Mesenchymal stem cell (in vitro differentiated cells and primary cell): ENCODE data around the gene MISP3. TPM values are rescaled to one million over a fixed set of nuclear protein-coding genes. Genes with fewer than 3 reads are reported as not detected.
"Not testable (repeated sequence)": the region's sequence is repeated elsewhere in the genome, so short reads cannot be mapped to it uniquely, and the experiment has no call there.

Experiments used
- DNase-seq: peaks from one replicate; pipeline ENCODE4 v3.0.0-alpha.2; 2013
- H2AFZ ChIP-seq: one replicate; pipeline ENCODE4 v1.6.1; 2013; ENCODE audit warnings: low read depth, mild to moderate bottlenecking, control low read depth, inconsistent platforms, low read length, moderate library complexity
- H2AK5ac ChIP-seq: 2 replicates; pipeline ENCODE4 v1.6.1; 2013; ENCODE audit warnings: low read length, moderate library complexity, mild to moderate bottlenecking, inconsistent platforms; ENCODE audit not compliant: severe bottlenecking
- H2BK120ac ChIP-seq: one replicate; pipeline ENCODE4 v1.6.1; 2013; ENCODE audit warnings: low read depth, mild to moderate bottlenecking, inconsistent platforms, low read length, moderate library complexity
- H2BK12ac ChIP-seq, 2 experiments: one replicate each; pipeline ENCODE4 v1.6.1; 2013; ENCODE audit warnings: inconsistent platforms in 2 of 2, low read length in 2 of 2, mild to moderate bottlenecking in 2 of 2, moderate library complexity in 2 of 2, control low read depth in 1 of 2
- H2BK15ac ChIP-seq: one replicate; pipeline ENCODE4 v1.6.1; 2013; ENCODE audit warnings: mild to moderate bottlenecking, low read depth, inconsistent platforms; ENCODE audit not compliant: poor library complexity, severe bottlenecking
- H2BK5ac ChIP-seq: 2 replicates; pipeline ENCODE4 v1.6.1; 2013; ENCODE audit warnings: low read depth, mild to moderate bottlenecking, low read length, control low read depth, inconsistent platforms; ENCODE audit not compliant: poor library complexity, severe bottlenecking
- H3K14ac ChIP-seq, 2 experiments: one replicate each; pipeline ENCODE4 v1.6.1; 2013; ENCODE audit warnings: inconsistent platforms in 2 of 2, low read length in 2 of 2, control low read depth in 1 of 2, mild to moderate bottlenecking in 1 of 2, moderate library complexity in 1 of 2
- H3K18ac ChIP-seq, 2 experiments: one replicate each; pipeline ENCODE4 v1.6.1; 2013; ENCODE audit warnings: inconsistent platforms in 2 of 2, low read length in 2 of 2, control low read depth in 1 of 2, low read depth in 1 of 2, mild to moderate bottlenecking in 1 of 2
- H3K23ac ChIP-seq, 2 experiments: one replicate each; pipeline ENCODE4 v1.6.1; 2013; ENCODE audit warnings: inconsistent platforms in 2 of 2, low read length in 2 of 2, mild to moderate bottlenecking in 2 of 2, moderate library complexity in 2 of 2, control low read depth in 1 of 2
- H3K27ac ChIP-seq: 2 replicates; pipeline ENCODE4 v1.5.1; 2013; ENCODE audit warnings: mild to moderate bottlenecking, moderate library complexity, low read length, control low read depth, inconsistent platforms; ENCODE audit not compliant: poor library complexity, severe bottlenecking
- H3K27me3 ChIP-seq, 2 experiments: 2 replicates each; pipeline versions ENCODE4 v1.6.1 to v1.7.0; 2013; ENCODE audit warnings: low read length in 2 of 2, mild to moderate bottlenecking in 2 of 2, moderate library complexity in 2 of 2, control low read depth in 1 of 2, inconsistent platforms in 1 of 2; ENCODE audit not compliant: control insufficient read depth in 1 of 2, insufficient read depth in 1 of 2
- H3K36me3 ChIP-seq, 2 experiments: 2 replicates each; pipeline versions ENCODE4 v1.6.1 to v1.7.0; 2013; ENCODE audit warnings: low read length in 2 of 2, control low read depth in 1 of 2, inconsistent platforms in 1 of 2, low read depth in 1 of 2, mild to moderate bottlenecking in 1 of 2; ENCODE audit not compliant: insufficient read depth in 2 of 2, control insufficient read depth in 1 of 2
- H3K4ac ChIP-seq, 2 experiments: one replicate each; pipeline ENCODE4 v1.6.1; 2013; ENCODE audit warnings: inconsistent platforms in 2 of 2, low read length in 2 of 2, mild to moderate bottlenecking in 2 of 2, moderate library complexity in 2 of 2, control low read depth in 1 of 2, low read depth in 1 of 2
- H3K4me1 ChIP-seq: 2 replicates; pipeline ENCODE4 v1.6.1; 2013; ENCODE audit warnings: low read depth, low read length, control low read depth; ENCODE audit not compliant: control insufficient read depth, insufficient read depth
- H3K4me2 ChIP-seq: 2 replicates; pipeline ENCODE4 v1.6.1; 2013; ENCODE audit warnings: low read length, mild to moderate bottlenecking, inconsistent platforms; ENCODE audit not compliant: poor library complexity, severe bottlenecking
- H3K4me3 ChIP-seq, 2 experiments: 2 replicates each; pipeline versions ENCODE4 v1.5.1 to v1.7.0; 2013; ENCODE audit warnings: low read length in 2 of 2, mild to moderate bottlenecking in 2 of 2, control low read depth in 1 of 2, low read depth in 1 of 2; ENCODE audit not compliant: insufficient read depth in 1 of 2
- H3K79me1 ChIP-seq: replicated peaks from 2 replicates; pipeline ENCODE4 v1.6.1; 2013; ENCODE audit warnings: mild to moderate bottlenecking, control low read depth, low read length, inconsistent platforms; ENCODE audit not compliant: poor library complexity, severe bottlenecking
- H3K9ac ChIP-seq: 2 replicates; pipeline ENCODE4 v1.7.0; 2013; ENCODE audit warnings: mild to moderate bottlenecking, low read length, moderate library complexity
- H3K9me3 ChIP-seq: 2 replicates; pipeline ENCODE4 v1.7.0; 2013; ENCODE audit warnings: mild to moderate bottlenecking, low read length; ENCODE audit not compliant: control insufficient read depth
- H4K8ac ChIP-seq: one replicate; pipeline ENCODE4 v1.6.1; 2013; ENCODE audit warnings: inconsistent platforms, mild to moderate bottlenecking, low read length, moderate library complexity
- H4K91ac ChIP-seq: one replicate; pipeline ENCODE4 v1.6.1; 2013; ENCODE audit warnings: mild to moderate bottlenecking, low read length, inconsistent platforms
- WGBS: methylation state at CpG from one replicate; pipeline ENCODE4 v1.1.7; 2013; ENCODE audit warnings: mixed read lengths; 5-methylcytosine and 5-hydroxymethylcytosine counted together
- polyA plus RNA-seq, 2 experiments: library from polyadenylated mRNA; stranded (reverse); fragments of 200-250 nt; gene quantifications; one replicate each; pipeline ENCODE4 v1.2.3, GENCODE V29; 2013

Gene MISP3
- polyA plus RNA-seq (2013, experiment 1 of 2), result 0.68 TPM
- polyA plus RNA-seq (2013, experiment 2 of 2), result 0.47 TPM

DNA sequence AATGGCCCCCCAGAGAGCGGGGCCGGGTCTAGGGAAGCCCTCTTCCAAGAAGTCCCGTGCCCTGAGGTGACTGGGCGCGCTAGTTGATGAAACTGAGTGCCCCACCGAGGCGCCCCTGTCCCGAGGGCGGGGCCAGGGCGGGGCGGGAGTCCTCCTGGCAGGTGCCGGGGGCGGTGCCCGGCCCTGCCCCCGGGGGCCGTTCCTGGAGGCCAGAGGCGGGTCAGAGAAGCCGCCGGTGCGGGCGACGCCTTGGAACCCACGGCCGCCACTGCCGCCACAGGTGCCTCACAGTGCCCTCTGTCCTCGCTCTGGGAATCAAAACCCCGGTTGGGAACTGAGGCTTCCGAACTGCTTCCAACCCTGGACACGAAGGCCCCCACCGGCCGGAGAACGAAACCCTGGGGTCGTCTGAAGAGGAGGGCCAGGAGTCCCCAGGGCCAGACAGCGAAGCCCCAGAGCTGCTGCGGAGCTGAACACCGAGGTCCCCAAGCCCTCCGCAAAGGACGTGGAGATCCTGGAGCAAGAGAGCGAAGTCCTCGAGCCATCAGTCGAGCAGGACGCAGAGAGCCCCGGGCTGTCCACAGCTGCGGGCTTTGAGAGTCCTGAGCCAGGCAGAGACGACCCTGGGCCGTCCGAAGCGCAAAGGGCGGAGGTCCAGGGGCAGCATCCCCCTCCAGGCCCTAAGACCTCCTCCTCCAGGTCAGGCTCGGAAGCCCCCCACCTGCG lies at the start of gene MISP3:
Gene MISP3 (plus strand): TSS at position 252 of the 726 bp plus-strand sequence. CDS start 524 bp downstream, outside the sequence.
- Histone ChIP-seq H2AFZ (peak within 1 kb of the TSS; percentile 89), H3K27ac (no peak within 1 kb of the TSS), H3K27me3 (peaks cover 0 to 3% of the 10 kb centered on the region in 2 experiments), H2AK5ac (no peak within 1 kb of the TSS), H3K4me3 (peak within 1 kb of the TSS; percentile 69 to 93), H3K4ac (peak within 1 kb of the TSS in 1 of 2 experiments; percentile 13), H2BK15ac (peak within 1 kb of the TSS; percentile 20), H3K9me3 (no peaks in the 10 kb centered on the region), H3K14ac (peak within 1 kb of the TSS in 1 of 2 experiments; percentile 23), H3K79me1 (peaks cover 3% of the 10 kb centered on the region), H2BK12ac (peak within 1 kb of the TSS in 1 of 2 experiments; percentile 19), H3K23ac (no peak within 1 kb of the TSS), H4K91ac (peak within 1 kb of the TSS; percentile 40), H3K4me2 (peak within 1 kb of the TSS; percentile 95), H3K9ac (peak within 1 kb of the TSS; percentile 90), H3K36me3 (no peaks in the 10 kb centered on the region), H3K4me1 (peaks cover 29% of the 10 kb centered on the region), H2BK120ac (no peak within 1 kb of the TSS), H3K18ac (peak within 1 kb of the TSS in 1 of 2 experiments; percentile 82), H4K8ac (peak within 1 kb of the TSS; percentile 72), H2BK5ac (no peak within 1 kb of the TSS)
- DNase-seq, result peak; percentile 61
- 7% methylated on average over 50 of the region's 51 CpGs for WGBS

GRCh38 chr19:14023404-14024235 lies 49.0 kb upstream of the MISP3 start:
- Histone ChIP-seq H3K4me2 (no peak overlapping the region), H3K4ac (no peak overlapping the region), H3K23ac (no peak overlapping the region), H2BK15ac (no peak overlapping the region), H3K4me3 (no peak overlapping the region), H3K14ac (no peak overlapping the region), H3K9me3 (no peaks in the 10 kb centered on the region), H2AFZ (no peak overlapping the region), H3K4me1 (no peaks in the 10 kb centered on the region), H3K27ac (no peak overlapping the region), H3K27me3 (peaks cover 8 to 18% of the 10 kb centered on the region in 2 experiments), H3K9ac (no peak overlapping the region), H2BK5ac (no peak overlapping the region), H2BK12ac (no peak overlapping the region), H4K91ac (no peak overlapping the region), H3K36me3 (no peaks in the 10 kb centered on the region), H2BK120ac (no peak overlapping the region), H3K18ac (no peak overlapping the region), H4K8ac (peak overlapping the region; percentile 45), H2AK5ac (no peak overlapping the region), H3K79me1 (no peaks in the 10 kb centered on the region)
- 54% methylated on average over 8 of the region's 9 CpGs for WGBS
- peak; percentile 73 for DNase-seq

GRCh38 chr19:14026652-14027192 lies 45.9 kb upstream of the MISP3 start:
- not testable (repeated sequence) for H3K9ac ChIP-seq, H3K4me2 ChIP-seq, H3K27ac ChIP-seq

More at GRCh38 chr19:14026652-14027192, 45.9 kb upstream of the MISP3 start:
- WGBS, result 98% methylated on average over 4 of the region's 5 CpGs
- H3K14ac ChIP-seq, H3K4ac ChIP-seq, H3K4me3 ChIP-seq, H2BK12ac ChIP-seq, H3K36me3 ChIP-seq, H3K4me1 ChIP-seq, H4K8ac ChIP-seq, H3K23ac ChIP-seq, H3K9me3 ChIP-seq, H2BK120ac ChIP-seq, H3K79me1 ChIP-seq, H2AK5ac ChIP-seq, H2AFZ ChIP-seq, H4K91ac ChIP-seq, DNase-seq, H3K18ac ChIP-seq, H2BK15ac ChIP-seq, H2BK5ac ChIP-seq: not testable (repeated sequence)
- peaks cover 8 to 33% of the 10 kb centered on the region in 2 experiments for H3K27me3 ChIP-seq
